ENCODE measurements around the gene NR0B1.

- no peak for TF ChIP-seq ZNF114 (CRISPR knock-in tag; IDR thresholded peaks at IDR 0.05)
- TF ChIP-seq POLR2AphosphoS5 (IDR thresholded peaks at IDR 0.05; ENCODE audit: low read depth): no peak
- TF ChIP-seq, protein P1, sequence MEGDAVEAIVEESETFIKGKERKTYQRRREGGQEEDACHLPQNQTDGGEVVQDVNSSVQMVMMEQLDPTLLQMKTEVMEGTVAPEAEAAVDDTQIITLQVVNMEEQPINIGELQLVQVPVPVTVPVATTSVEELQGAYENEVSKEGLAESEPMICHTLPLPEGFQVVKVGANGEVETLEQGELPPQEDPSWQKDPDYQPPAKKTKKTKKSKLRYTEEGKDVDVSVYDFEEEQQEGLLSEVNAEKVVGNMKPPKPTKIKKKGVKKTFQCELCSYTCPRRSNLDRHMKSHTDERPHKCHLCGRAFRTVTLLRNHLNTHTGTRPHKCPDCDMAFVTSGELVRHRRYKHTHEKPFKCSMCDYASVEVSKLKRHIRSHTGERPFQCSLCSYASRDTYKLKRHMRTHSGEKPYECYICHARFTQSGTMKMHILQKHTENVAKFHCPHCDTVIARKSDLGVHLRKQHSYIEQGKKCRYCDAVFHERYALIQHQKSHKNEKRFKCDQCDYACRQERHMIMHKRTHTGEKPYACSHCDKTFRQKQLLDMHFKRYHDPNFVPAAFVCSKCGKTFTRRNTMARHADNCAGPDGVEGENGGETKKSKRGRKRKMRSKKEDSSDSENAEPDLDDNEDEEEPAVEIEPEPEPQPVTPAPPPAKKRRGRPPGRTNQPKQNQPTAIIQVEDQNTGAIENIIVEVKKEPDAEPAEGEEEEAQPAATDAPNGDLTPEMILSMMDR (conservative IDR thresholded peaks at IDR 0.05; ENCODE audit: low read depth in 2 of 2): no peak
- no peak for TF ChIP-seq NANOG (IDR thresholded peaks at IDR 0.05; ENCODE audit: borderline replicate concordance)
- TF ChIP-seq EZH2phosphoT487 (IDR thresholded peaks at IDR 0.05; ENCODE audit: unreplicated experiment): no peak
- no peak for TF ChIP-seq EZH2 (IDR thresholded peaks at IDR 0.05; ENCODE audit: low read depth, unreplicated experiment)
Measured at GRCh38 chrX:30261012-30261411, 48.2 kb downstream of the NR0B1 start.

Measured in GM23338 (cell line).